ENCODE results near the gene TGFBI.

Gene TGFBI

DNA sequence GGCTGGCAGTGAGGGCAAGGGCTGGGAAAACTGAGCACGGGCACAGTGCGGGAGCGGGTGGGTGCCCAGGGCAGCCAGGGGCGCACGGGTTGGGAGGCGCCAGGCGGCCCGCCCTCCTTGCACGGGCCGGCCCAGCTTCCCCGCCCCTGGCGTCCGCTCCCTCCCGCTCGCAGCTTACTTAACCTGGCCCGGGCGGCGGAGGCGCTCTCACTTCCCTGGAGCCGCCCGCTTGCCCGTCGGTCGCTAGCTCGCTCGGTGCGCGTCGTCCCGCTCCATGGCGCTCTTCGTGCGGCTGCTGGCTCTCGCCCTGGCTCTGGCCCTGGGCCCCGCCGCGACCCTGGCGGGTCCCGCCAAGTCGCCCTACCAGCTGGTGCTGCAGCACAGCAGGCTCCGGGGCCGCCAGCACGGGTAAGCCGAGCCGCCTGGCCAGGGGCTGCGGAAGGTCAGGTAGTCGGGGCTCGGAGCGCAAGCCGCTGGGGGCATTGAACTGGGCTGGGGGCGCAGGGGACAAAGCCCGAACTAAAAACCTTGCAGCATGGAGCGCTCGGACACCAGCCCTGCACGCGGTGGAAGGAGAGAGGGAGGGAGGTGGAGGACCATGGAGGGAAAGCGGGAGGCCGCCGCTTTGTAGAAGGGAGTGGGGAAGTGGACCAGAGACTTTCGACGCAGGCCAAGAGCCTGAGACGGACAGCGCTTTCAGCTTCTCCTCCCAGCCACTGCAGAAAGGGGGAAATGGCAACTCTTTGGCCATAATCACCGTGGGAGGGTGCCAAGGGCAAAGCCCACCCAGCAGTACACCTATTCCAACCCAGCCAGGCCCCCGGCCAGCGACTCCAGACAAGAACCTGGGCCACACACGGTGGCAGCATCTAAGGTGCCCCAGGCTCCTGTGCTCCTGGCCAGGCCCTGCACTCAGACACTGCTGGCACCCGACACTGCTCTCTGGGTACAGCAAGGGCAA is at the start of gene TGFBI:
Gene TGFBI, plus strand, starts transcription at position 207 of the 961 bp plus-strand sequence. Its CDS starts 68 bp downstream, at position 275.
- no peak for DNase-seq

DNA sequence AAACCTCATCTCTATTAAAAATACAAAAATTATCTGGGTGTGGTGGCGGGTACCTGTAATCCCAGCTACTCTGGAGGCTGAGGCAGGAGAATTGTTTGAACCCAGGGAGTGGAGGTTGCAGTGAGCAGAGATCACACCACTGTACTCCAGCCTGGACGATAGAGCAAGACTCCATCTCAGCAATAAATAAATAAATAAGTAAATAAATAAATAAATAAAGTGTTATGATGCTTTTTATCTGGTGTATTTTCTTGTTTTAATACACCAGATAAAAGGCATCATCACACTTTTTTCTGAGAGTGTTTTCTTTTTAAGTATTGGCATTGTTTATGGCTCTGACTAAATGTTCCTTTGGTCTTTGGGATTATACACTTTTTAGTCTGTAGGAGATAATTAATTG is 49.8 kb upstream of the TGFBI start:
- DNase-seq: no peak

DNA sequence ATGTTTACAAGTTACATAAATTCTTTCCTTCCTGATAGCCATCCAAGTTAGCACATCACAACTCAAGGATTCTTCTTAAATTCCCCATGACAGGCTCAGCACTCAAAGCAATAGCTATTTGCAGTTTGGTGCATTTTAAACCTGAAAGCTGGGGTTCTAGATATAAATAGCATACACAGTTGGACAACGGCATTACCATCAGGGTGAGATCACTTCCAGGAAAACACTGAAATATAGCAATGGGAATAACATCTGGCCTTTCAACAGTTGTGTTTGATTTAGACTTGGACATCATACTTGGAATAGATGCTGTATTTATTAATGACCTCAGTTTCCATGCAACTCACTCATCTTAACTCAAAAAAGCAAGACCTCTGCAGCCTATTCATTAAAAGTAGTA is 49.3 kb upstream of the TGFBI start:
- no peak for DNase-seq

DNA sequence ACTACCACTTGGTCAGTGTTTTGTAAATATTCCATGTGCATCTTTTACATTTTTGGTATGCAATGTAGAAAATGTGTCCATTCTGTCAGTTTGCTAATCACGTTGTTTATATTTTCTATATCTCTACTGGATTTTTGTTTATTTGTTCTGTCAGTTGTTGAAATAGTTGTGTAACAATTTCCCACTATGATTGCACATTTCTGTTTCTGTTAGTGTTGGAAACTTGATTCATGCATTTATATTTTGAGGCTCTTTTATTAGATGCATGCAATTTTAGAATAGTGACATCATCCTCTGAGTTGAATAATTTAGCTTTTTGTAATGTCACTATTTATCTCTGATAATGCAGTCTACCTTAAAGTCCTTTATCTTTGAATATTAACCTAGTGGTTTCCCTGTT is 48.2 kb upstream of the TGFBI start:
- DNase-seq: no peak

DNA sequence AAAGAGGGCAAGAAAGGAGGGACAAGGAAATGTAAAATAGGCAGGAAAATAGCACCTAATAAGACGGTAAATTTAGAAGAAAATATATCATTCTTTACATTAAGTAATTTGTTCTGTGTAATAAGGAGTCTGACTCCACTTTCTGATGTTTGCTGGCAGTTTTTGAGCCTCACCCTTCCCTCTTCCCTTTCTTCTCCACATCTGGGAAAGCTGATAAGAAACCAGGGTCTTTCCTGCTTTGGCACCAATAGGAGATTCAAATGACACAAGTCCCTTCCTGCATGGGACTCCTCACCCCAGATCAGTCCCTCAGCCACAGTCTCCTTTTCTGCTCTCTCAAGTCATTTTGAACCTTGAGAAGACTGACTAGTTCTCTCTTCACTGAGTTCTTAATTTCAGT is 42.8 kb upstream of the TGFBI start:
- DNase-seq: no peak

DNA sequence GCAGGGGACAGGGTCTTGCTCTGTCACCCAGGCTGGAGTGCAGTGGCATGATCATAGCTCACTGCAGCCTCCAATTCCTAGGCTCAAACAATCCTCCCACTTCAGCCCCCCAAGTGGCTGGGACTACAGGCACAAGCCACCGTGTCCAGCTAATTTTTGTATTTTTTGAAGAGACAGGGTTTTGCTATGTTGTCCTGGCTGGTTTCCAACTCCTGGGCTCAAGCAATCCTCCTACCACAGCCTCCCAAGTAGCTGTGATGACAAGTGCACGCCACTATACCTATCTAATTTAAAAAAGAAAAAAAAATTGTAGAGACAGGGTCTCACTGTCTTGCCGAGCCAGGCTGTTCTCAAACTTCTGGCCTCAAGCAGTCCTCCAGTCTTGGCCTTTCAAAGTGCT is 42.4 kb upstream of the TGFBI start:
- DNase-seq: no peak

DNA sequence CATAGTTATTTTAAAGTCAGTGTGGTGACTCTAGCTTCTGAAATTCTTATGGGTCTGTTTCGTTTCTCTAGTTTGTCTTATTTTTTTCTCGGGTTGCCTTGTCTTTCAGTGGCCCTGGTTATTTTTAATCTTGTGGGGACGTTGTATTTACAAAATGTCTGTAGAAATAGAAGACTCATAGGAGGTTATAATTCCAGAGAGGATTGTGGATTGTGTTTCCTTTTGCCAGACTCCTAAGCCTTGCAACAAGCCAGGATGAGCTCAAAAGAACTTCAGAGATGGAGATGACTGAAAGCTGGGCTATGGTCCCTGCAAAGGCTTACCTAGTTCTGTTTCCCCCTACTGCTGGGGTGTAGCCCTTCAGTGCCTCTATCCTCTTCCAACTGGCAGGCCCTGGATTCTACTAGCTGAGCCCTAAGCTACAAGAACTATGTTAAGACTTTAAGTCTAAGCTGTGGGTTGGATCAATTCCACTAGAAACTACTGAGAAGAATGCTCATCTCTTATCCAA is 41.8 kb upstream of the TGFBI start:
- DNase-seq: no peak

DNA sequence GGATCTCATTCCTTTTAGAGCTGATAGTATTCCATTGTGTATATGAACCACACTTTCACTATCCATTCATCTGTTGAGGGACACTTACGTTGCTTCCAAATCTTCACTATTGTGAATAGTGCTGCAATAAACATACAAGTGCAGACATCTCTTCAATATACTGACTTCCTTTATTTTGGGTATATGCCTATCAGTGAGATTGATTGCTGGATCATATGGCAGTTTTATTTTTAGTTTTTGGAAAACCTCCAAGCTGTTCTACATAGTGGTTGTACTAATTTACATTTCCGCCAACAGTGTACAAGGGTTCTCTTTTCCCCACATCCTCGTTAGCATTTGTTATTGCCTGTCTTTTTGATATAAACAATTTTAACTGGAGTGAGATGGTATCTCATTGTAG is 40.2 kb upstream of the TGFBI start:
- no peak for DNase-seq

DNA sequence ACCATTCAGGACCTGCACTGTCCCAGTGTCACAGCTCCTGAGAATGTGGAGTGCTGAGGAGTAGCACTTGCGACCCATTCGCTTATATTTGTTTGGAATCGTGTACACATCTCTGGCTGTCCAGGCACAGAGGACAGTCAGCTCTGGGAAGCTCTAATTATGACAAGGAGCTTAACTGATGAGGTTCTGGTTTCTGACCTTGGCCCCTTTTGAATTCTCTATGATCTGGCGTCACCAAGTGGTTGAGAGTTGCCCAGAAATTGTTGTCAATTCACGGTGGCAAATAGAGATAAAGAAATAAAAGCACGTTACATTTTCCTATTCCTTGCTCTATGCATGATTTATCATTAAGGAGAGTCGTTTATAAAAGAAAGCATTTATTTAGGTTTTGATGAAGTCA is 39.1 kb upstream of the TGFBI start:
- DNase-seq: no peak

DNA sequence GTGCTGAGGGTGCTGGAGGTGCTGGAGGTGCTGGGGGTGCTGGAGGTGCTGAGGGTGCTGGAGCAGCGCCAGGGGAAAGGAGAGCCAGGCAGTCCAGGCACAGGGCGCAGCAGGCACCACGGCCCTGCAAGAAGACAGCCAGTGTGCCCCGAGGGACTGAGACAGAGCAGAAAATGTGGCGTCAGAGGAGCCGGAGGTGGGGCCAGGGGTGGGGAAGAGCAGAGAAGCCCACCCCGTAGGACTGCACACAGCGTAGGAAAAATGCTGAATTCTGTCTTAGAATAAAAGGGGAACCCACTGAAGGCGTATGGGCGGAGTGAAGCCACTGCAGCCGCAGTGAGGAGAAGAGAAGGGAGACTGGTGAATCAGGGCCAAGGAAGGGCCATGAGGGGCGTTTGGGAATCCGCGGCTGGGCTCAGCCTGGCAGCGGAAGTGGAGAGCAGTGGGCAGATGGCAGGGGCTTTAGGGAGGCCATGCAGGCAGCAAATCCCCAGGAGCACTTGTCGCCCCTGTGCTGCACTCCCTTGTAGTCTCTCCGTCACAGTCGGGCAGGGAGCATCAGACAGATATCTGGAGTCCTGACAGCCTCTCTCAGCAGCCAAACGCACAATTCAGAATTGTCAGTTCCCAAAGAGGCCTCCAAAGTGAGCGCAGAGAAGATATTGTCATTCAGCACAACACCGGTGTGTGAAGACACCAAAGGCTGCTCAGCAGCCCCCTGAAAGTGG is 38.1 kb upstream of the TGFBI start:
- DNase-seq: no peak

DNA sequence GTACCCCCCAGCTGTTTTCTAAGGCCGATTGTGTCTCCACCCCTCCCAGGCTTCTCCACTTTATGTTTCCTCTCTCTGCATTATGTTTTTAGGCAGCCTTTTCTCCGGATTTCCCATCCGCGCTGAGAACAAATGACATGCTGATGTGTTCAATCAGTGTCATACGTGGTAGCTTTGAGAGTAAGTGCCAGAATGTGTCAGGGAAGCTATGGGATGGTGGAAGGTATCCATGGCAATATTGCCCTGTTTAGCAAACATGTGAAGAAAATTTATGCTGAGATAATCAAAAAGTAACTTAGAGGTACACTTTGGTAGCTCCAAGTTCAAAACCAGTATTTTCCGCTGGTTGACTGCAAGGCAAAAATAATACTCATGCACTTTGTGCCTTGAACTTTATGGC is 37.4 kb upstream of the TGFBI start:
- no peak for DNase-seq

DNA sequence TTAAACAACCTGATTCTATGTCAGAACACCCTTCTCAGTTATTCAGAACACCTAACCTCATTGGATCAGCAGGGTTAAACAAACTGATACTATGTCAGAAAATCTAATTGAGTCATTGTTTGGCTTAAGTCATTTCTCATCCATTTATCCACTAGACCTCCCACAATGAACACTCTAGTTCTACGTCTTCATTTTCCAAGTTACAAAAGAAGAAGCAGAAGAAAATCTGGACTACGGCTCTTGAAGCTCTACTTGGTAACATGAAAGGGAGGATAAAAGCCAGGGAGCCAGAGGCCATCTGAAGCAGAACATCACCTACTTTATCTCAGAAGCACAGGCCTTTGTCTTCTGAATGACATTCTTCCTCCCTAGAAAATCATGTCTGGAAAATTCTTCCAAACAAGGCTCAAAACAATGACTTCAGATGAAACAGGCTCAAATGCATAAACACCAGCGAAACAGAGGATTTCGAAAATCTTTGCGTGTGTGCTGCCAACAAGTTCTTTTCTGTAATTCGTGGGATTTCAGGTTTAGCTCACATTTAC is 35.4 kb upstream of the TGFBI start:
- DNase-seq: no peak

DNA sequence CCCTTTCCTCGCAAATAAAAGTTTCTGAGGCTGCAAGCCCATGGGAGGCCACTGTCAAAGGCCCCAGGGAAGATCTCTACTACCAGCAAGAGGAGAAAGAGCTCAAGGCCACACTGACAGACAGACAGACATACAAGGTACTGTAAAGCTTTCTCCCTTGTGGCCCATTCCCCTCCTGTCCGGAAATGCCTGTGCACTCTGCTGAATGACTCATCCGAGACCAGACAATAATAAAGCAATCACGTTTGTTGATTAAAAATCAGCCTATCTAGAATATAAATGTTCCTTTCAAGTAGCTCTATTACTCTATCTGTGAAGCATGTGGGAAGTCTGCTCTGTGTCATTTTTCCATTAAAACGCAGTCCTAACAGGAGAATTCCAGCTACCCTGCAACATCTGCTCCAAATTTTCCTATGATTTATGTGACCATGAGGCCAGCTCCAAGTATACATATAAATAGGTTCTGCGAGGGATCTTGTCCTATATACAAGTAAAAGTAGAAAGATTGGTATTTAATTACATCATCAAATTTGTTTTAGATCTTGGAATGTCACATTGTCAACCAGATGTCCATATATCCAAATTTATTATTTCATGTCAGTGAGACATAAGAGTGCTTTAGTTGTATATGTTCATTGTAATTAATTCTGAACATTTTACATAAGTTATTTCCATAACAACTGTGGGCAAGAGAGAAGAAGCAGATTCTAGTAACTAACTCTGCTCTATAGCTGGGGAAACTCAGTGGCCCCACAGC is 34.7 kb upstream of the TGFBI start:
- DNase-seq: no peak

DNA sequence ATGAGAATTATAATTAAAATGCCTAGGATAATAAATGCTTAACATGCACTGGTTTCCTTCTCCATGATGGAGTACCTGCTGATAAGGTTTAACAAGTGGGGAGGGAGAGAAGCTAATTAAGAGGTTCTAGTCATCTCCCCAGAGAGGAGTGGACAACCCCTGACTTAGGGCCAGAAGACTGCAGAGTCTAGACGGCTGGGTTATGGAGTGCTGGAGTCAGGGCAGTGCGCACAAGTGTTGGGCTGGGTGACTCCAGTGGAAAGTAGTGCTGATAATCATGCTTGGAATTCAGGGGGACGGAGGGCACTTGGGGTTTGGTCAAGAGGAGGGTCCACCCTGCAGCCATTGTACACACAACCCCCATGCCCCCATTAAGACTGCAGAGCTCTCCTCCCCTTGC is 32.8 kb upstream of the TGFBI start:
- no peak for DNase-seq

DNA sequence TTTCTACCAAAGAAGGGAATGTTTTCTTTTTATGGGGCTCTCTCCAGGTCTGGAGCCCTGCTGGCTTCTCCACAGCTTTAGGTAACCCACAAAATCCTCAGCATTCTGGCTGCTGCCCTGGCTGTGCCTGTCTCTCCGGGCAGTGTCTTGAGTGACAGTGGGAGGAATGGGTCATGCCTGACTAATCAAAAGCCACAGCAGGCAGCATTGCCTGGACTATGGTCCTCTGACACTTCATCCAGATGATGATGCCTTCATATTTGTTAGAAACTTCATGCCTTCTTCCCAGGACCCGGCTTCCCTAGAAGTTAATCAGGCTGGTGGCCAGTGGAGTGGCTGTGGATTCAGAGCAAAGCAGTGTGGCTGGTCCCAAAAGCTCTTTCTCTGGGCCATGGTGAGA is 32.2 kb upstream of the TGFBI start:
- no peak for DNase-seq

DNA sequence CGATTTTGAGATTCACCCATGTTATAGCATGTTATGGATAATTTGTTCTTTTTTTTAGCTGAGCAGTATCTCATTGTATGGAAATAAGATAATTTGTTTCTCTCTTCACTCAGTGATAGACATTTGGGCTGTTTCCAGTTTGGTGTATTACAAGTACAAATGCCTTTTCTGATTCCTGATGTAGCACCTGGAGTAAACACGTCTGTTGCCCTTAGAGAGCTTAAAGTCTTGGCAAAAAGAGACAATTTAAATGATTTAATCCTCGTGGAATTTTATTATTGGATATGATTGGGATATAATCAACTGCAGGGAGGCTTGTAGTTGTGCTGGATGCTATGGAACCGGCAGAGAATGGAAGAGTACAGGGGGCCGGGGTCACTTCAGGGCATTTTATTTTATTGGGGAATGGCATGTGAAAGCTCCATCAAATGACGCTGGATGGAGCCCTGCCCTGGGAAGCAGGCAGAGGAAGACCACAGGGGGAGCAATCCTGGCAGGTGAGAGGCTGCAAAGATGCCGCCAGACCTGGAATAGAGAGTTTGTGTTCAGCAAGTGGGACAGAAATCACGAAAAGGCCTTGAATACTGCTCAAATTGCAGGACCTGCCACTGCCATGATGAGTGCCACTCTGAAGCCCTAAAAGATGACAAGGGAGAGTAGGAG is 31.0 kb upstream of the TGFBI start:
- no peak for DNase-seq

DNA sequence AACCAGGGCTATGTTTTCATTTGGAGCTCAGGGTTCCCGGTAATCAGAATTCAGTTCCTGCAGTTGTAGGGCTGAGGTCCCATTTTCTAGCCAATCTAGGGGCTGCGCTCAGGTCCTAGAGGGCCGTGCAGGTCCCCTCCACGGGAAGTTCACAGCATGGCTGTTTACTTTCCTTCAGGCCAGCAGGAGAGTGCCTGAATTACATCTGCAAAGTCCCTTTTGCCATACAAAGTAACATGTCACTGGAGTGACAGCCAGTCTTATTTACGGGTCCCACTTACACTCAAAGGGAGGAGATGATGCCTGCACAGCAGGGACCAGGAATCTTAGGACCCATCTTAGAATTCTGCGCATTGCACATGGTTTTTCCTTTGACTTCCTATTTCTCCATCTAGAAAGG is 29.9 kb upstream of the TGFBI start:
- DNase-seq: no peak

DNA sequence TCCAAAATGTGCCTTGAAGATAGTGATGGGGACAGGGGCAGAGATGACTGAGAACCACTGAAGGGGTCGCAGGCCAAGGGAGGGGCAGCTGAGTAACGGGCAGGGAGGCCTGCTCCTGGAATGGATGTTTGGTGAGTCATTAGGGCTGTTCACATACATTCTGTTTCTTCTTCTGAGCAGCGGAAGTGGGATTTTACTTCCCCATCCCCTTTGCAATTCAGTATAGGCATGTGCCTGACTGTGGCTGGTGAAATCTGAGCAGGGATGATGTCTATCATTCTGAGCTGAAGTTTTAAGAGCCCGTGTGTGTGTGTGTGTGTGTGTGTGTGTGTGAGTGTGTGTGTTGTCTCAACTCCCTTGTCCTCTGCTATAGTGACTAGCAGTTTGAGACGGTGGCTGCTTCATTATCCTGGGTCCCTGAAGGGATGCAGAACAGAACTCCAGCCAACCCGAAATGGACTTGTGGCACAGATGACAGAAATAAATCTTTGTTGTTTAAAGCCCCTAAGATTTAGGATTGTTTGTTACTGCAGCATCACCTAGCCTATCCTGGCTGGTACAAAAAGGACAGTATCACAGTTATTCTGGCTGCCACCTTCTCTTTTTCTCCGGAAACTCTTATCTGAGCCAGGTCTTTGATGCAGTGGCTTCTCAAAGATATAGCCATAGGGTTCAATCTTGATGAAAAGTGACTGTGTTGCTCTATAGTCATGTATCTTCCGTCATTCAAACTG is 29.2 kb upstream of the TGFBI start:
- DNase-seq: no peak

DNA sequence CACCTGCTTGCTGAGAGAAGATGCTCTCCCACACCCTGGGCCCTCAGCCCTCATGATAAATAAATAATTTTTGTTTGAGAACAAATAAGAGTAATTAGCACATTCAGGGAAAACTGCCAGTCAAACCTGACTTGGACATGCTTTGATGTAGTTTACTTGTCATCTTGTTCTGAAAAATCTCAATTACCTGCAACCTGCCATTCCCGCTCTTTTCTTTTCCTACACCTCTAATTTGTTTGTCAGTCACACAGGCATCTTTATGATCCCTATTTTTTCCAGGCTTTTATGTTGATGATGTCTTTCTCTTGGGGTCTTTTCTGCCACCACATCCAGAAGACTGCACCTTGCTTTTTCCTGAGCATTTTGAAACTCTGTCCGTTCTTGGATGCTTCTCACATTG is 28.6 kb upstream of the TGFBI start:
- DNase-seq: no peak

DNA sequence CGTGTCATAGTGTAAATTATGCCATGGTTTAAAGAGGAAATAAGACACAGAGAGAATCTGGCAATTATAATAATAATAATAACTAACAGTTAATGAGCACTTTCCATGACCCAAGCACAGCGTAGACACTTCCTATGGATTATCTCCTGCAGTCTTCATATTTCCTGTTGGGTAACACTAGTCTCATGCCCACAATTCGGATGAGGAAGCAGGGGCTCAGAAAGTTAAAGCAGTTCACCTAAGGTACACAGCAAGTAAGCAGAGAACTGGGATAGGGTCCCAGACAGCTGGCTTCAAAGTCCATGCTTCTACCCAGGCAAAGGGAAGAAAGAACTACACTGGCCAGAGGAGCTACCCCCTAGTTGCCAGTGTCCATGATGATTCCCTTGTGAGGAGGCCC is 27.9 kb upstream of the TGFBI start:
- DNase-seq: no peak

DNA sequence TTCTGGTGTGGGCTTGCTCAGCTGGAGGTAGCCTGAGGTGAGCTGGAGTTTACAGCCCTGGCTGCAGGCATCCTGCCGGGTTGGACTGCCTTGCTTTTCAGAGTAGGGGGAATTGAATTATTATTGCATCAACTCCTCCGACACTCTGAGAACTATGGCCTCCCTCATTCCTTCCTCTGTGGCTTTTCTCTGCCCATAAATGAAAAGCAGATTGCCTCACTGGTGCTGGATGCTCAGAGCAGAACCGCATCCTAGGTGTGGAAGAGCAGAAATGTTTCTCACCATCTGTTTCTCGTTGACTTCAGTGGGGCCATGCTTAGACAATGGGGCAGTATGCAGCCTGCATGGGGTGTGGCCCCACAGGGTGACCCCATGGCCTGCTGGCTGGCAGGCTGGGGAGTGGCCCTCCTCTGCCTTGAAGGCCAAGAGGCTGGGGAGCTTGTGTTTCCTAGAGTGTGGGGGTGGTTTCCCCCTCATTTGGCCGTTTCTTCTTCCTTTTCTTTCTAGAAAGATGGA is 27.3 kb upstream of the TGFBI start:
- DNase-seq: no peak

Measured in stimulated activated CD4-positive, alpha-beta T cell treated with anti-CD3 and anti-CD28 coated beads, Interleukin-4, amount 100 ng/mL, for 24 hours (primary cell).